Measurements from ENCODE around the gene ST6GALNAC4. TPM values are rescaled to one million over a fixed set of nuclear protein-coding genes. Genes with fewer than 3 reads are reported as not detected.

The ST6GALNAC4 gene
- polyA plus RNA-seq, 1 donor (not counting 4 experiments of a cell fraction or from before 2014, with no cell fraction given) = 5.8 TPM

DNA sequence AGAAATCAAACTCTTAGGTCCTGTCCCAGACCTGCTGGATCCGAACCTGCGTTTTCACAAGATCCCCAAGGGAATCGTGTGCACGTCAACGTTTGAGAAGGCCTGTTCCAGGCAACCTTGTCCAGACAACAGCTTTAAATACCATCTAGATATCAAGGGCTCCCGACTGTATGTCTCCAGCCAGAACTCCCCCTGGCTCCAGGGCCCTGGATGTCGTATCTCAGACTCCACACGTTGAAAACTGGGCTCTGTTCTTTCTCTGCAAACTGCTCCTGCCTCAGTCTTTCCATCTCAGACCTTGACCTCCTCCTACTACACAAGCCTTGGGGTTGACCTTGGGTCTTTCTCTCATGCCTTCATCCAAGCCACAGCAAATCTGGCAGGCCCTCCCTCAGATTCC, 56.6 kb downstream of the ST6GALNAC4 start:
- Histone ChIP-seq H3K4me1 (ENCODE audit: control insufficient read depth, extremely low read depth, insufficient read depth, low read length) (no peaks in the 10 kb centered on the region), H3K36me3 (ENCODE audit: control insufficient read depth in 2 of 2, extremely low read depth in 1 of 2, insufficient read depth in 2 of 2, low read length in 2 of 2) (no peaks in the 10 kb centered on the region), H3K9me1 (ENCODE audit: control insufficient read depth, extremely low read depth, insufficient read depth, low read length) (no peaks in the 10 kb centered on the region), H2AFZ (ENCODE audit: control insufficient read depth, low read length) (no peak overlapping the region), H3K4me3 (ENCODE audit: control insufficient read depth in 2 of 3, extremely low read depth in 1 of 3, insufficient read depth in 2 of 3, low read depth in 1 of 3, low read length in 3 of 3) (no peak overlapping the region), H3K27me3 (ENCODE audit: control insufficient read depth, extremely low read depth, insufficient read depth, low read length) (peaks cover 4% of the 10 kb centered on the region), H3K4me2 (ENCODE audit: control insufficient read depth, extremely low read depth, insufficient read depth, low read depth, low read length) (no peak overlapping the region), H3K9ac (ENCODE audit: control insufficient read depth, extremely low read depth, insufficient read depth, low read length) (no peak overlapping the region), H4K20me1 (ENCODE audit: control insufficient read depth, extremely low read depth, insufficient read depth, low read length) (no peaks in the 10 kb centered on the region), H3K79me2 (ENCODE audit: control insufficient read depth, insufficient read depth, low read length) (no peaks in the 10 kb centered on the region), H3K9me3 (ENCODE audit: control insufficient read depth, low read depth, low read length) (no peaks in the 10 kb centered on the region), H3K27ac (ENCODE audit: control insufficient read depth, insufficient read depth, low read length) (no peak overlapping the region)
- FAIRE-seq (no peak), DNase-seq (ENCODE audit: low read depth, low spot score) (no peak)
- no peak for TF ChIP-seq EZH2 (IDR thresholded peaks at IDR 0.05; ENCODE audit: low read length)
- TF ChIP-seq, protein P1, sequence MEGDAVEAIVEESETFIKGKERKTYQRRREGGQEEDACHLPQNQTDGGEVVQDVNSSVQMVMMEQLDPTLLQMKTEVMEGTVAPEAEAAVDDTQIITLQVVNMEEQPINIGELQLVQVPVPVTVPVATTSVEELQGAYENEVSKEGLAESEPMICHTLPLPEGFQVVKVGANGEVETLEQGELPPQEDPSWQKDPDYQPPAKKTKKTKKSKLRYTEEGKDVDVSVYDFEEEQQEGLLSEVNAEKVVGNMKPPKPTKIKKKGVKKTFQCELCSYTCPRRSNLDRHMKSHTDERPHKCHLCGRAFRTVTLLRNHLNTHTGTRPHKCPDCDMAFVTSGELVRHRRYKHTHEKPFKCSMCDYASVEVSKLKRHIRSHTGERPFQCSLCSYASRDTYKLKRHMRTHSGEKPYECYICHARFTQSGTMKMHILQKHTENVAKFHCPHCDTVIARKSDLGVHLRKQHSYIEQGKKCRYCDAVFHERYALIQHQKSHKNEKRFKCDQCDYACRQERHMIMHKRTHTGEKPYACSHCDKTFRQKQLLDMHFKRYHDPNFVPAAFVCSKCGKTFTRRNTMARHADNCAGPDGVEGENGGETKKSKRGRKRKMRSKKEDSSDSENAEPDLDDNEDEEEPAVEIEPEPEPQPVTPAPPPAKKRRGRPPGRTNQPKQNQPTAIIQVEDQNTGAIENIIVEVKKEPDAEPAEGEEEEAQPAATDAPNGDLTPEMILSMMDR (optimal IDR thresholded peaks at IDR 0.05 in 1 of 3, IDR thresholded peaks at IDR 0.05 in 1 of 3, conservative IDR thresholded peaks at IDR 0.05 in 1 of 3; ENCODE audit: extremely low read depth in 1 of 3, insufficient read depth in 2 of 3, low read length in 3 of 3) = no peak
- dilution Hi-C loops (cut with MboI; ENCODE audit: extremely low pct_ligation_motif_present, low sequenced_read_pairs) = no loop called here

DNA sequence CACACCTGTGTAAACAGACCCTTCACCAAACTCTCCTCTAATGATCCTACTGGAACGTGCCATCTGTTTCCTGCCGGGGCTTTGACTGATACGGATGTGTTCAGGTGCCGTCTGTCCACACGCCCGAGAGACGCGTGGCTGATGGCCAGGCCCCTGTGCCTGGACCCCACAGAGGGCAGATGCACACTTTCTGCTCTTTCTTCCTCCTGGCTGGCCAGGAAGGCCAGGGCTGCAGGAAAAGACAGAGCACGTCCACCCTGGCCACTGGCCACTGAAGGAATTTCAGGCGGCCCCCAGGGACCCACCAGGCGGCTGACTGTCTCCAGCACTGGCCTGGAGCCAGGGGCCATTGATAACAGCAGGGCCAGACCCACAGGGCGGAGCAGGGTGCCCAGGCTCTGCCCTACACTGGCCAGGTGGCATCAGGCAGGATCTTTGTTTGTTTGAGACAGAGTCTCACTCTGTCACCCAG, 58.8 kb downstream of the ST6GALNAC4 start:
- H3K36me3 ChIP-seq (ENCODE audit: control insufficient read depth in 2 of 2, extremely low read depth in 1 of 2, insufficient read depth in 2 of 2, low read length in 2 of 2) = no peaks in the 10 kb centered on the region
- no peak overlapping the region for H3K4me3 ChIP-seq (ENCODE audit: control insufficient read depth in 2 of 3, extremely low read depth in 1 of 3, insufficient read depth in 2 of 3, low read depth in 1 of 3, low read length in 3 of 3)
- TF ChIP-seq EZH2 (IDR thresholded peaks at IDR 0.05; ENCODE audit: low read length) = no peak
- TF ChIP-seq, protein P1 (optimal IDR thresholded peaks at IDR 0.05 in 1 of 3, IDR thresholded peaks at IDR 0.05 in 1 of 3, conservative IDR thresholded peaks at IDR 0.05 in 1 of 3; ENCODE audit: extremely low read depth in 1 of 3, insufficient read depth in 2 of 3, low read length in 3 of 3) = no peak
- H2AFZ ChIP-seq (ENCODE audit: control insufficient read depth, low read length) = no peak overlapping the region
- no peak overlapping the region for H3K27ac ChIP-seq (ENCODE audit: control insufficient read depth, insufficient read depth, low read length)
- no peaks in the 10 kb centered on the region for H3K79me2 ChIP-seq (ENCODE audit: control insufficient read depth, insufficient read depth, low read length)
- no peaks in the 10 kb centered on the region for H3K4me1 ChIP-seq (ENCODE audit: control insufficient read depth, extremely low read depth, insufficient read depth, low read length)
- peaks cover 4% of the 10 kb centered on the region for H3K27me3 ChIP-seq (ENCODE audit: control insufficient read depth, extremely low read depth, insufficient read depth, low read length)
- H3K9ac ChIP-seq (ENCODE audit: control insufficient read depth, extremely low read depth, insufficient read depth, low read length) = no peak overlapping the region
- dilution Hi-C loops (cut with MboI; ENCODE audit: extremely low pct_ligation_motif_present, low sequenced_read_pairs) = no loop called here
- DNase-seq (ENCODE audit: low read depth, low spot score) = no peak
- H4K20me1 ChIP-seq (ENCODE audit: control insufficient read depth, extremely low read depth, insufficient read depth, low read length) = no peaks in the 10 kb centered on the region
- H3K9me1 ChIP-seq (ENCODE audit: control insufficient read depth, extremely low read depth, insufficient read depth, low read length) = no peaks in the 10 kb centered on the region
- H3K9me3 ChIP-seq (ENCODE audit: control insufficient read depth, low read depth, low read length) = no peaks in the 10 kb centered on the region
- H3K4me2 ChIP-seq (ENCODE audit: control insufficient read depth, extremely low read depth, insufficient read depth, low read depth, low read length) = no peak overlapping the region
- FAIRE-seq = no peak

Small RNA genes lying within 50 kb of the gene (small RNA-seq; reads per million reads assigned to genes)
- gene MIR4672 (ENCODE audit: insufficient read length in 3 of 3, low read depth in 3 of 3, low replicate concordance in 1 of 3) = 0 to 0.33 (median 0.25) reads per million in 3 experiments

Other genes with a start within 250 kb of the ST6GALNAC4 start
- gene CFAP157, start 210.1 kb downstream of the ST6GALNAC4 start, polyA plus RNA-seq = 0.03 TPM in 1 of 3 replicates, not detected in the others
- 14.3 to 25.2 TPM (median 14.9 TPM) in 3 replicates for gene PTRH1, start 201.4 kb downstream of the ST6GALNAC4 start, polyA plus RNA-seq
- gene TTC16, start 201.0 kb downstream of the ST6GALNAC4 start, polyA plus RNA-seq = 0.03 to 0.05 TPM in 2 of 3 replicates, not detected in the other
- 2.3 to 5.9 TPM (median 4.1 TPM) in 3 replicates for gene TOR2A, start 181.7 kb downstream of the ST6GALNAC4 start, polyA plus RNA-seq
- gene SH2D3C, start 138.4 kb downstream of the ST6GALNAC4 start, polyA plus RNA-seq = 0.12 to 0.21 TPM in 2 of 3 replicates, not detected in the other
- gene CDK9, start 131.0 kb downstream of the ST6GALNAC4 start, polyA plus RNA-seq = 39.0 to 100.0 TPM (median 47.8 TPM) in 3 replicates
- 38.2 to 65.0 TPM (median 56.3 TPM) in 3 replicates for gene FPGS, start 114.2 kb downstream of the ST6GALNAC4 start, polyA plus RNA-seq
- 0.22 to 0.86 TPM (median 0.33 TPM) in 3 replicates for gene ENG, start 62.4 kb downstream of the ST6GALNAC4 start, polyA plus RNA-seq
- 40.2 to 53.8 TPM (median 46.5 TPM) in 3 replicates for gene AK1, start 39.4 kb downstream of the ST6GALNAC4 start, polyA plus RNA-seq
- 20.1 to 55.8 TPM (median 21.1 TPM) in 3 replicates for gene ST6GALNAC6, start 17.4 kb downstream of the ST6GALNAC4 start, polyA plus RNA-seq
- gene PIP5KL1, start 13.7 kb upstream of the ST6GALNAC4 start, polyA plus RNA-seq = 2.4 to 5.2 TPM (median 4.4 TPM) in 3 replicates
- 31.1 to 35.4 TPM (median 34.7 TPM) in 3 replicates for gene DPM2, start 20.8 kb upstream of the ST6GALNAC4 start, polyA plus RNA-seq
- 3.7 to 8.6 TPM (median 7.0 TPM) in 3 replicates for gene EEIG1, start 63.9 kb upstream of the ST6GALNAC4 start, polyA plus RNA-seq
- gene NAIF1, start 150.3 kb upstream of the ST6GALNAC4 start, polyA plus RNA-seq = 6.3 to 7.5 TPM (median 7.4 TPM) in 3 replicates
- 4.1 to 7.9 TPM (median 6.5 TPM) in 3 replicates for gene SLC25A25, start 151.2 kb upstream of the ST6GALNAC4 start, polyA plus RNA-seq
- 61.3 to 71.3 TPM (median 68.7 TPM) in 3 replicates for gene PTGES2, start 210.7 kb upstream of the ST6GALNAC4 start, polyA plus RNA-seq
- gene LCN2, start 232.4 kb upstream of the ST6GALNAC4 start, polyA plus RNA-seq = 28.9 to 77.4 TPM (median 67.4 TPM) in 3 replicates
- gene BBLN, start 243.2 kb upstream of the ST6GALNAC4 start, polyA plus RNA-seq = 35.9 to 89.0 TPM (median 50.9 TPM) in 3 replicates